SKM-1 treated with dmso at 0.1 percent for 144 hours (cell line): ENCODE measurements around the gene POLR3GL.
"Not testable (repeated sequence)": the region's sequence is repeated elsewhere in the genome, so short reads cannot be mapped to it uniquely, and the experiment has no call there.

Experiments used
- DNase-seq: peaks from one replicate; lab custom pipeline; 2025; ENCODE audit not compliant: unreplicated experiment; lab: John Stamatoyannopoulos, UW

POLR3GL gene, protein sequence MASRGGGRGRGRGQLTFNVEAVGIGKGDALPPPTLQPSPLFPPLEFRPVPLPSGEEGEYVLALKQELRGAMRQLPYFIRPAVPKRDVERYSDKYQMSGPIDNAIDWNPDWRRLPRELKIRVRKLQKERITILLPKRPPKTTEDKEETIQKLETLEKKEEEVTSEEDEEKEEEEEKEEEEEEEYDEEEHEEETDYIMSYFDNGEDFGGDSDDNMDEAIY

DNA sequence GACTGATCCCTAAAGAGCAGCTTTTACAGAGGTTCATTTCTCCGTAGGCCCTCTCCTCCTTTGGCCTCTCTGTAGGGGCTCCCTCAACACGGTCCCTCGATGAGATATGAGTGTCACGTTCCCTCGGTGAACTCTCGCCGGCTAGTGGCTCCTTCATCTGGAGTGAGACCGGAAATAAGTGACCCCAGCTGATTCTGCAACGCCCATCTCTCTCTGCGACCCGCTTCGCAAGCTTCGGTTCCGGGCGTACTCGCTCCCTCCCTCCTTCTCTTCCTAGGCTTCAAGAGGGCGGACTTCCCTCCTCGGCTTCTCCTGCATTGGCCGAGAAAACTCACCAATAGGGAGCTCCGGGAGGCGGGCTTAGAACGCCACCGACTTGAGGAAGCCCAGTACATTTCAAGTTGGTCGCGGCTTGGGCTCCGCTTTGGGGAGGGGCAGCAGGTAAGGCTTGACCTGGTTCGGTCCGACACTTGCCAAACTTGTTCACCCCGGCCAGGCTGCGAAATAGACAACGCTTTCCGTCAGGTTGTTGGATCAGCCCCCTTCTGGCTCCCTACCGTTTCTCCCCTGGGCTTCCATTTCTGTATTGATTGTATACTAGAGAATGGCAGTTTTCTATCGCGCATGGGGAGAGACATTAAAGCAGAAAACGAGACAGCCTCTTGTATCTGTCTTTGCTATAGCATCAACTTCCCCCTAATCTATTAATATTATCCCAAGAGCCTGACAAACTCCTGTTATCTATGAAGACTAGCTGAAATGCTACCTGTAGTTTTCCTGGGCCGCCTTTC lies at the start of gene POLR3GL, which contains the start of gene ANKRD34A:
TSS of gene POLR3GL (plus strand) at position 363 of the 791 bp plus-strand sequence. CDS start 10,176 bp downstream, outside the sequence.
TSS of gene ANKRD34A (minus strand) at position 248 of the 791 bp plus-strand sequence. CDS start 2,816 bp downstream, outside the sequence.
- peak; percentile 95 for DNase-seq

DNA sequence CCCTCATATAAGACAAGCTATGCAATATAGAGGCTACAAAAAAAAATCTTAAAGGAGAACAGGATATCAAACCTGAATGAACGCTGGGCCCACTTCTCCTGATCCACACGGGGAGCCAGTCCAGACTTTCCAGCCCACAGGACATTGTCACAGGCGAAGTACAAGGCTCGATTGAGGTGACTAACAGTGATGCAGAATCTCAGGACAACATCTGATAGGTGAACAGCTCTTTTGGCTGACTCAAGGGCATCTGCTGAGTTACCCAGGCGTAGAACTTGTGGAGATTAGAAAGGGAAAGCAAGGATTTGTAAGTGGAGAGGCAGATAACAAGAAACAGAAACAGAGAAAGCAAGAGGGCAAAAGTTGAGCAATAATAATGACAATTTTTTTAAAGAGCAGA lies 47.7 kb upstream of the POLR3GL start:
- no peak for DNase-seq

DNA sequence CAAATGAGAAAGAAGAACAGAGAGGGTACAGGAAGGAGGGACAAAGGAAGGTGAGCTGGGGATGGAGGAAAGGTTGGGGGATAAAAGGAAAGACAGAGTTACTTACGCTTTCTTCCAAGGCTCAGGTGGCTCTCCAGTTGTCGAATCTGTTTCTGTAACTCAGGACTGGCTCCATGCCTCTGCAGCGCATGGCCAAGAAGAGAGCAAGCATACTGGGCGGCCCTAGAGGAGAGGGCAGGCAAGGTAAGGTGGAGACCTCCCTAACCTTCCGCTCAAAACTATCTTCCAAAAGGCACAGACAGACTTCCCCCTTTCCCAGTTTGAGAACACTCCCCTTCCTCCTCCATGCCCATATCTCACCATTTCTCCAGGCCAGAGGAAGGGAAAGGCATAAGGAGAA lies 46.9 kb upstream of the POLR3GL start:
- DNase-seq, result no peak

DNA sequence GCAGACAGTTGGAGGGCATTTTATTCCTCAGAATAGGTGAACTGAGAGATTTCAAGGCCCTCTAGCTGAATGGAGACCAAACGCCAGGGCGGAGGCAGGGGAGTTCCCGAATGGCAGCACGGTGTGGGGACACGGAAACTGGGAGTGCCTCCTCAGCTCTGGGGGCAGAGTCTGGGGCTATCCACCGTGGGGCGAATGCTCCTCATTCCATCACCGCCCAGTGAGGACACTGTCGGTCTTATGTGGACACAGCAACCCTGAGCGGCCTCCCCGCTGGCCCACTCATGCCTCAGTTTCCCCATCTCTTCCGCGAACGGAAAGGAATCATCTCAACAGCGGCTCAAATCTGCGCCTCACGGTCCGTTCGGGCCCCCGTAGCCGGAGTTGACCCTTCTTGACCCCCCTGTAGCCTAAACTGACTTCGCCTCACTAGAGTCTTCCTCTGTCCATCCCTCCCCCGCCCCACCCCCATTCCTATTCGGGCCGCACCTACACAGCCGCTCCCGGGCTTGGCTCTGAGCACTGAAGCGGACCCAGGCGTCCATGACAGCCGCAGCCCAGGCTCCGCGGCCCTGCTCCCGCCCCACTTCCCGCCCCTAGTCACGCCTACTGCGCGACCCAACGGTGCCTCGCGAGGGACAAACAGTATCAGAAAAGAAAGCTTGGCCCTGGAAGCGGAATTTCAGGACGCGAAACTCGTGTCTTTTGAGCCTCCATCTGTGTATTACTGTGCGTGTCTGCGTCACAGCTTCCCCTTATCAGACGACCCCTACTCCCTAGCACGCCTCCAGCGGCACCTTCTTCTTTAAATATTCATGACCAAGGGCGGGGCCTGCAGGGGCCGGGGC lies 46.1 kb upstream of the POLR3GL start, which contains the start of gene PEX11B:
TSS of gene PEX11B (minus strand) at position 574 of the 848 bp plus-strand sequence. CDS start at position 545, 29 bp downstream.
- peak; percentile 91 for DNase-seq

DNA sequence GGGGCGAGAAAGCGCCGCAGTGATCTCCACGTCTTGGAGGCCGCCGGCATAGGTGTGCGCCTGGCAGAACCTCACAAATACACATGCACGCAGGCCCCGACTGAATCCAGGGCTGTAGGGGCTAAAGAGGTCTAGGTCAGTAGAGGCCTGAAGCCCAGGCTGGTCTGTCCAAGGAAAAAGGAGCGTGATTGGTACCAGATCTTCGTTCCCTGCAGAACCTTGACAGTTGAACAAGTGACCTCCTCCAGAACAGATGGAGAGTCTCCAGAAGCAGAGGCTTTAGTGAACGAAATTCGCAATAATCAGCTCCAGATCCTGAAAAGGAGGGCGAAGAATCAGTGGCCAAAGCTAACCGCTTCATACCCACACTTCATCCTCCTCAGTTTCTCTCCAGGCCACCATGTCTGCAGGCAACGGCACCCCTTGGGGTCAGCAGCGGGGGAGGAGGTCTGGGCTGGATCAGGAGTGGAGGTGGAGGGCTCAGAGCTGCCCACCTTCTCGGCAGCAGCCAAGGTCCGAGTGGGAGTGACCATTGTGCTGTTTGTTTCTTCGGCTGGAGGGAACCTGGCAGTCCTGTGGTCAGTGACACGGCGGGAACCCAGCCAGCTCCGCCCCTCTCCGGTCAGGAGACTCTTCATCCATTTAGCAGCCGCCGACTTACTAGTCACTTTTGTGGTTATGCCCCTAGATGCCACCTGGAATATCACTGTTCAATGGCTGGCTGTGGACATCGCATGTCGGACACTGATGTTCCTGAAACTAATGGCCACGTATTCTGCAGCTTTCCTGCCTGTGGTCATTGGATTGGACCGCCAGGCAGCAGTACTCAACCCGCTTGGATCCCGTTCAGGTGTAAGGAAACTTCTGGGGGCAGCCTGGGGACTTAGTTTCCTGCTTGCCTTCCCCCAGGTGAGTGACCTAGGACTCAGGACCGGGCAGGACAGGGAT lies 45.2 kb upstream of the POLR3GL start:
- DNase-seq, result peak; percentile 29

DNA sequence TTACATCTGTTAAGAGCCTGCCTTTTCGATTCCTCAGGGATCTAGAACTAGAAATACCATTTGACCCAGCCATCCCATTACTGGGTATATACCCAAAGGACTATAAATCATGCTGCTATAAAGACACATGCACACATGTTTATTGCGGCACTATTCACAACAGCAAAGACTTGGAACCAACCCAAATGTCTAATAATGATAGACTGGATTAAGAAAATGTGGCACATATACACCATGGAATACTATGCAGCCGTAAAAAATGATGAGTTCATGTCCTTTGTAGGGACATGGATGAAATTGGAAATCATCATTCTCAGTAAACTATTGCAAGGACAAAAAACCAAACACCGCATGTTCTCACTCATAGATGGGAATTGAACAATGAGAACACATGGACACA lies 44.2 kb upstream of the POLR3GL start:
- DNase-seq, result not testable (repeated sequence)

DNA sequence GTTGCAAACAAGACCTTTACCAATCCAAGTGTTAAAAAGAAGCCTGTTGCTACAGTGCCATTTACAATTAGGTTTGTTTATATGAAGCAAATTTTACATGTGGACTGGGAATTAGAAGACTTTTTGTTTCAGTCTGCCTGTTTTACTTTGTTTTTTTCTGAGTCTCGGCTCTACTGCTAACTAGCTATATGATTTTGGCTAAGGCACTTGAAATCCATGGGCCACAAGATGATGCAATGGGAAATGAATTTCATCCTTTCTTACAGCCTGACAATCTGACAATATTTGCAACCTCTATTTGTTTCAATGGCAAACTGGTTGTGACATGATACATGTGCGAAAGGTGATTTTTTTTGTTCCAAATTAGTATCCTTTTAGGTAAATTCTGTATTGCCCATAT lies 42.2 kb upstream of the POLR3GL start:
- no peak for DNase-seq

DNA sequence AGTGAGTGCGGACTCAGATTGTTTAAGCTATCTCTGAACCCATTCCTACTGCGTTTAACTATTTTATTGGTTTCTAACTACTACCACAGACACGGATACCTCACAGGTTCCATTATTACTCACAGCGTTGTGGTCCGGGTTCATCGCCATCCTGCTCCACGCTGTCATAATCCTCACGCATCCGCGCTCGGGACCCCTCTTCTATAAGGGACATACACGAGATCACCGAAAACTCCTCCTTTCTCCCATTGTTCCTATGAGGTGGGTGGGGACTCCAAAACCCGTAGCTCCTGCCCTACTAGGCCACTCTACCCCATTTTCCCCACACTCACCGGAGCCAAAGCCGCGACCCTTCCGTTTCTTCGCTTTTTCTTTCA lies 37.8 kb upstream of the POLR3GL start:
- DNase-seq, result no peak

DNA sequence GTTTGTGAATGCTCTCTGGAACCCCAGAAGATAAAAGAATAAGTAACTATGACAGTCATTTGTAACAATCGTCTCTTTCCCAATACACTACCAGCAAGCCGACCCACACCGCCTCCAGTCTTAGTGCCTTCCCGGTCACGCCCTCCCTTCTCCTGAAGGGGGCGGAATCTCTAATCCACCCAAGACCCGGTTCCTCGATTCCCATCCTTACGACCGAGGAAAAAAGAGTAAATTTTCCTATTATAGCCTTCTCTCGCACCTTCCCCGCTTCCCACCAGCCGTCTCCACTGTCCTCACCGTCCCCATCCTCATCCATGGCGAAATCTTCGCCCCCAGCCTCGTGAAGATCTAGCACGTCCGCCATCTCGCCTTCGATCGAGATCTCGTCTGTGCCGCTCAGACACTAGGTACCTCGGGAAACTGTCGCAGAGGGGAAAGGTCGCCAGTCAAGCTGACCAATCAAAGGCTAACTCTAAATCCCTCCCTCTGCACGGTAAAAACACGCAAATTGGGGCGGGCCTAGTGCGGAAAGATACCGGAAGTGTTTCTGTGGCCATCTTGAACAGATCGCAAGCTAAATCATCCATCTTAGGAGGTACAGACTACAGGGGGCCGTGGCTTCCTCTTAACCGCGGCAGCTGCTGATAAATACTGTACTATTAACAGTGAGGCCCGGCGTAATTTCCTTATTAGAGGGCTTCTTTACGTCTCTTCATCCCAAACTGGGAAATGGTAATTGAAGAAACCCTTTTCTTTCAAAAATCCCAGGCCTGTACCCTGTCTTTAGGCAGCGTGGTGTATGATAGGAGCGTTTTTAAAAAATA lies 37.2 kb upstream of the POLR3GL start, which contains the start of gene RBM8A:
TSS of gene RBM8A (minus strand) at position 422 of the 824 bp plus-strand sequence. CDS start at position 364, 58 bp downstream.
- peak; percentile 100 for DNase-seq

DNA sequence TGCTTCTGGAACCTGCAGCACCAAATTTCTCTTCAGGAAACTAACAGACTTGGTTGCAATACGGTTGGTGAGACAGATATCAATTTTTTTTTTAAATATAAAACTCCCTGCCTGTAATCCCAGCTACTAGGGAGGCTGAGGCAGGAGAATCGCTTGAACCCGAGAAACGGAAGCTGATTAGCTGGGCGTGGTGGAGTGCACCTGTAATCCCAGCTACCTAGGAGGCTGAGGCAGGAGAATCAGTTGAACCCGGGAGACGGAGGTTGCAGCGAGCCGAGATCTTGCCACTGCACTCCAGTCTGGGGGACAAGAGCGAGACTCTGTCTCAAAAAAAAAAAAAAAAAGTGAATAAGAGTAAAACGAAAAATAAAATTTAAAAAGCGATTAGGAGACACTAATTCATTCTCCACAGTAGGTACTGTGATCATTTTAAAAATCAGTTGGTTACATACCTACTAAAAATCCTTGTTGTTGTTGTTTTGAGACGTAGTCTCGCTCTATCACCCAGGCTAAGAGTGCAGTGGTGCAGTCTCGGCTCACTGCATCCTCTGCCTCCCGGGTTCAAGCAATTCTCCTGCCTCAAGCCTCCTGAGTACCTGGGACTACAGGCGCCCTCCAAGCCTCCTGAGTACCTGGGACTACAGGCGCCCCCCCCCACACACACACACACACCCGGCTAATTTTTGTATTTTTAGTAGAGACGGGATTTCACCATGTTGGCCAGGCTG lies 36.4 kb upstream of the POLR3GL start:
- DNase-seq, result no peak

DNA sequence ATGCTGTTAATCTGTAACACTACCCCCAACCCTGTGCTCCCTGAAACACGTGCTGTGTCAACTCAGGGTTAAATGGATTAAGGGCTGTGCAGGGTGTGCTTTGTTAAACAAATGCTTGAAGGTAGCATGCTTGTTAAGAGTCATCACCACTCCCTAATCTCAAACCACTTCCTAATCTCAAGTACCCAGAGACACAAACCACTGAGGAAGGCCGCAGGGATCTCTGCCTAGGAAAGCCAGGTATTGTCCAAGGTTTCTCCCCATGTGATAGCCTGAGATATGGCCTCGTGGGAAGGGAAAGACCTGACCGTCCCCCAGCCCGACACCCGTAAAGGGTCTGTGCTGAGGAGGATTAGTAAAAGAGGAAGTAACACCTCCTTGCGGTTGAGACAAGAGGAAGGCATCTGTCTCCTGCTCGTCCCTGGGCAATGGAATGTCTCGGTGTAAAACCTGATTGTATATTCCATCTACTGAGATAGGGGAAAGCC lies 31.9 kb upstream of the POLR3GL start:
- peak; percentile 66 for DNase-seq

DNA sequence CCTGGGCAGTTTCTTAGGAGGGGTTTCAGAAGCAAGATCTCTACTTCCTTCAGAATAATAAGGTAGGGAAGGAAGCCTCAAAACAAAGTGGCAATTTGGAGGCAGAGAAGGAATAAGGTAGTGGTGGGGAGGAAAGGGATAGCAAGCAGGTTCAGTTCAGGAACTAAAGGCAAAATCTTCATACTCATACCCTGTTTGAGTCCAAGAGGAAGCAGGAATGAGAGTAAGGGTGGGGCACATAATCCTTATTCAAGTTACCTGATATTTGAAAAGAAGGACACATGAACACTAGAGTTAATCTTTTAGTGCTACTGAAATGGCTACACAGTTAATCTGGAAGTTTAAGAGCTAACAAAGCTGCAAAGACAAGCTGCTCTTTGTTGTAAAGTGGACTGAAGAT lies 28.8 kb upstream of the POLR3GL start:
- no peak for DNase-seq

DNA sequence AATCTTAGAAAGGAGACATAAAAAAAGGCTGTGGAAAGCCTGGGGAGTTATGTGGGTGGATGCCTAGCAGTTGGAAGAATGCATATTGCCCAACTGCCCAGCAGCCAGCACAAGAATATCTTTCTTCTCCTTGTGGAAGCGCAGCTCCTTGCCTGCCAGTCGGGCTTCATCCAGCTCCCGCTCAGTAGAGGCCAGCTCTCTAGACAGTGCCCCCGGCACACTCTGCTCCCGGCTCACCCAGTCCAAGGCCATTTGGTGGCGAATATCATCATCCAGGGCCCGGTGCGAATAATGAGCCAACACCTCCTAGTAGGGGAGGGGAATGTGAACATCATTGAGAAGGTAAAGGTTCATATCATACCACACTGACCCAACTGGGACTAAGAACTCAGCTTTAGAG lies 28.2 kb upstream of the POLR3GL start:
- no peak for DNase-seq

DNA sequence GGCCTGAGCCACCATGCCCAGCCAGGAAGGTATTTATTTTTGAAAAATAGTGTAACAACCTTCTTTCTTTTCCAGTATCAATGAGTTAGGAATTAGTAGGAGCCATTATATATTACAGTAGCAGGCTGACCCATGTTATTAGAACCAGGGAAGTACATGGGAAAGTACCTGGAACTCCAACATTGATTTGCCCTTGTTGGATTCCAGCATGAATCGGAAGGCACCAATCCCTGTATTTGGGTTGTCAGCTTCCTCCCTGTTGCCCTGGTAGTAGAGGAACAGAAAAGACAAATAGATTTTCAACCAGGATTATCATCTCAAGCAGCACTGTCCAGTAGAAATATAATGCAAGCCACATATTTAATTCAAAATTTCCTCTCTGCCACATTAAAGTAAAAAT lies 27.1 kb upstream of the POLR3GL start:
- DNase-seq, result no peak

DNA sequence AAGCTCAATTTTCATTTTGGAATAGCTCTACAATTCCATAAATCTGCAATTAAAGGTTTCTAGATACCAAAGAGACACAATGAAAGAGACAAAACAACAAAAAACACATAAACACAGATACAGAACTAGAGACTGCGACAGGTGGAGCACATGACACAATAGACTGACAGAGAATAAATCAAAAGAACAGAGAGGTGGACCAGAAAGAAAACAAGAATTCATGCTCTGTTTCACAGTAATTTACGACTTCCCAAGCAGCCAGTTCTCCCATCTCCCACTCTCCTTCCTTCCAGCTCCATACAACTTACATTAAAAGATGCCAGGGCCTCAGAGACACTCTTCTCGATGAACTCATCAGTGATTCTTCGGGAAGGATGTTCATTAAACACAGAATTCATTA lies 22.1 kb upstream of the POLR3GL start:
- DNase-seq, result no peak

DNA sequence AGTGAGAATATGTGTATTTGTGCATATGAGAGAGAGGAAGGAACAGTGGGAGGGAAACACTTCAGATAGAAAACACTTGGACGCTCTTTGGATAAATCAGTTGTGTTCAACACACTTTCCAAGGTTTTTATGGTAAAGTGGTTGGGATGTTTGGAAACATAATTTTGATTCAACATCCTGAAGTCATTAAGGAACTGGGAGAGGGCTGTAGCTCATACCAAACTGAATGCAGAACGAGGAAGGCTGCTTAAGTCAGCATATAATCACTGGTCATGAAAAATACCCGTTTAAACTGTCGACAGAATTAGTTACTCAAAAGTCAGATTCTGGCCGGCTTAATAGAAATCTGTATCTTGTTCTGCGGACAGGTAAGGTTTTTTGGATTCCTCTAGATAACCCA lies 21.6 kb upstream of the POLR3GL start:
- DNase-seq, result no peak

DNA sequence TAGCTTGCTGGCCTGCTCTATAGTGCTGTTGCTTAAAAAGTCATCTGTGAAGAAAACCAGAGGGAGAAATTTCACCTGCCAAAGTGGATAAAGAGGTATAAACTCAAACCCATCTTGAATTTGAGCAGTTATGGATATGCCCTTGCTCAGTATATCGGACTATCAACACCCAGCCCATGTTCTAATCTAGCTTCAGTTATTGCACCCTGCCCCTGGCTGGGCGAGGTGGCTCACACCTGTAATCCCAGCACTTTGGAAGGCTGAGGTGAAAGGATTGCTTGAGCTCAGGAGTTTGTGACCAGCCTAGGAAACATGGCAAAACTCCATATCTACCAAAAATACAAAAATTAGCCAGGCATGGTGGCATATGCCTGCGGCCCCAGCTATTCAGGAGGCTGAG lies 20.0 kb upstream of the POLR3GL start:
- no peak for DNase-seq

DNA sequence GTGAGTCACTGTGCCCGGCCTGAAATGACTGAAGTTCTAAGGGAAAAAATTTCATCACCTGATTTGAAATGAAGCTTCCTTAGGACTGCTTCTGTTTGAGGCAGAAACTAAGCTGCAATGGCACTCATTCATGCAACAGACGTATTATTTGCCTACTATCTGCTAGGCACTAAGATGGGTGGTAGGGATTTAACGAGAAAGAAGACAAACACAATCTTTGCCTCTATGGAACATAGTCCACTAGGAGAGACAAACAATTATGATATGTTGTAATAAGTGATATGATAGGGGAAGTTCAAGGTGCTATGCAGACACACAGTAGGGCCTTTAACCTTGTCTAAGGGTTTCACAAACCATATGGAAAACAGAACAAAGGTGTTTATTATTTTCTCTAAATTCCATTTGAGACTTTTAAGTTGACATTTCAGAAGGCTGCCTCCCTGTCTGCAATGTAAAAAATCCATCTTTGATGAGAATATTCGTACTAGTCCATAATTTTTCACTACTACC lies 18.0 kb upstream of the POLR3GL start:
- no peak for DNase-seq
